Muscle of leg (tissue), 11 donors: ENCODE data around the gene TRAF1. TPM values are rescaled to one million over a fixed set of nuclear protein-coding genes. Genes with fewer than 3 reads are reported as not detected.

Experiments used
- DNase-seq: peaks from one replicate; pipeline ENCODE4 v3.0.0; 2013
- H3K27ac ChIP-seq: one replicate; pipeline ENCODE4 v1.5.1; 2013; ENCODE audit warnings: mild to moderate bottlenecking, low read length, control low read depth
- H3K27me3 ChIP-seq: one replicate; pipeline ENCODE4 v1.6.1; 2013; ENCODE audit warnings: low read length; ENCODE audit not compliant: control insufficient read depth, insufficient read depth
- H3K36me3 ChIP-seq: one replicate; pipeline ENCODE4 v1.6.1; 2013; ENCODE audit warnings: low read length; ENCODE audit not compliant: control insufficient read depth, insufficient read depth
- H3K4me1 ChIP-seq: one replicate; pipeline ENCODE4 v1.6.1; 2013; ENCODE audit warnings: low read length; ENCODE audit not compliant: control insufficient read depth, insufficient read depth
- H3K4me3 ChIP-seq: one replicate; pipeline ENCODE4 v1.5.1; 2013; ENCODE audit warnings: low read length, control low read depth
- H3K9me3 ChIP-seq: replicated peaks from 2 replicates; pipeline ENCODE4 v1.6.1; 2013; ENCODE audit warnings: low read depth, low read length; ENCODE audit not compliant: control insufficient read depth
- WGBS: methylation state at CpG from one replicate; pipeline ENCODE4 v1.1.5; 2013; ENCODE audit warnings: missing lambda C conversion rate; ENCODE audit not compliant: insufficient coverage; 5-methylcytosine and 5-hydroxymethylcytosine counted together
- polyA plus RNA-seq, 8 donors: library from polyadenylated mRNA; unstranded; fragments of 120-200 nt; gene quantifications; one replicate each; pipeline versions ENCODE4 v1.2.1 to v1.2.3, GENCODE V29; 2013; ENCODE audit warnings: inconsistent platforms in 1 of 8, low replicate concordance in 1 of 8; ENCODE audit not compliant: insufficient read length in 8 of 8, insufficient read depth in 1 of 8
- total RNA-seq: library from RNA; stranded (reverse); fragments of 120-200 nt; gene quantifications from one replicate; pipeline ENCODE4 v1.2.4, GENCODE V29; 2013

TRAF1 gene
- total and polyA plus RNA-seq, 9 donors, result 3.1 to 5.2 (median 3.5) TPM

- peak overlapping the region; percentile 77 for H3K27ac ChIP-seq
- WGBS, result 9% methylated on average over 51 of the region's 63 CpGs
Measured at GRCh38 chr9:120894321-120895148, 32.1 kb downstream of the TRAF1 start.

GRCh38 chr9:120893611-120894307, 32.8 kb downstream of the TRAF1 start:
- H3K4me3 ChIP-seq, result no peak overlapping the region
- peaks cover 49% of the 10 kb centered on the region for H3K4me1 ChIP-seq

More at GRCh38 chr9:120894321-120895148, 32.1 kb downstream of the TRAF1 start:
- H3K9me3 ChIP-seq, result no peaks in the 10 kb centered on the region
- no peak overlapping the region for H3K4me3 ChIP-seq
- H3K36me3 ChIP-seq, result no peaks in the 10 kb centered on the region
- peak; percentile 84 for DNase-seq
- H3K4me1 ChIP-seq, result peaks cover 49% of the 10 kb centered on the region
- no peaks in the 10 kb centered on the region for H3K27me3 ChIP-seq

GRCh38 chr9:120892748-120893610, 33.6 kb downstream of the TRAF1 start:
- H3K36me3 ChIP-seq, result no peaks in the 10 kb centered on the region
- H3K9me3 ChIP-seq, result no peaks in the 10 kb centered on the region
- DNase-seq, result no peak
- no peaks in the 10 kb centered on the region for H3K27me3 ChIP-seq
- peak overlapping the region; percentile 77 for H3K27ac ChIP-seq
- H3K4me1 ChIP-seq, result peaks cover 49% of the 10 kb centered on the region
- WGBS, result 64% methylated on average over 3 of the region's 6 CpGs
- H3K4me3 ChIP-seq, result no peak overlapping the region

More at GRCh38 chr9:120893611-120894307, 32.8 kb downstream of the TRAF1 start:
- Histone ChIP-seq H3K9me3 (no peaks in the 10 kb centered on the region), H3K27ac (peak overlapping the region; percentile 77), H3K27me3 (no peaks in the 10 kb centered on the region), H3K36me3 (no peaks in the 10 kb centered on the region)
- WGBS, result 69% methylated on average over 9 of the region's 13 CpGs
- DNase-seq, result peak; percentile 60

- WGBS, result 63% methylated on average over 3 of the region's 15 CpGs
- H3K4me1 ChIP-seq, result peaks cover 44% of the 10 kb centered on the region
- no peak overlapping the region for H3K4me3 ChIP-seq
- peak overlapping the region; percentile 77 for H3K27ac ChIP-seq
- no peaks in the 10 kb centered on the region for H3K27me3 ChIP-seq
- DNase-seq, result peak; percentile 48
- H3K36me3 ChIP-seq, result no peaks in the 10 kb centered on the region
- H3K9me3 ChIP-seq, result no peaks in the 10 kb centered on the region
Measured at GRCh38 chr9:120891884-120892747, 34.5 kb downstream of the TRAF1 start.

GRCh38 chr9:120891245-120891883, 35.2 kb downstream of the TRAF1 start:
- Histone ChIP-seq H3K9me3 (no peaks in the 10 kb centered on the region), H3K4me3 (no peak overlapping the region), H3K27ac (no peak overlapping the region), H3K27me3 (no peaks in the 10 kb centered on the region), H3K4me1 (peaks cover 41% of the 10 kb centered on the region), H3K36me3 (no peaks in the 10 kb centered on the region)
- 68% methylated on average over 2 of the region's 10 CpGs for WGBS
- DNase-seq, result no peak

GRCh38 chr9:120890320-120891244, 36.0 kb downstream of the TRAF1 start:
- Histone ChIP-seq H3K27me3 (no peaks in the 10 kb centered on the region), H3K9me3 (no peaks in the 10 kb centered on the region), H3K27ac (peak overlapping the region; percentile 80), H3K36me3 (no peaks in the 10 kb centered on the region), H3K4me1 (peaks cover 48% of the 10 kb centered on the region), H3K4me3 (no peak overlapping the region)
- DNase-seq, result peak; percentile 91
- 87% methylated on average over 3 of the region's 14 CpGs for WGBS

GRCh38 chr9:120889606-120890271, 36.9 kb downstream of the TRAF1 start:
- DNase-seq, result peak; percentile 53
- H3K4me1 ChIP-seq, result peaks cover 49% of the 10 kb centered on the region
- 87% methylated on average over 1 of the region's 1 CpG for WGBS
- H3K27ac ChIP-seq, result peak overlapping the region; percentile 52
- no peak overlapping the region for H3K4me3 ChIP-seq
- no peaks in the 10 kb centered on the region for H3K27me3 ChIP-seq
- no peaks in the 10 kb centered on the region for H3K9me3 ChIP-seq
- H3K36me3 ChIP-seq, result no peaks in the 10 kb centered on the region

- Histone ChIP-seq H3K27ac (no peak overlapping the region), H3K9me3 (no peaks in the 10 kb centered on the region), H3K27me3 (no peaks in the 10 kb centered on the region), H3K4me1 (peaks cover 41% of the 10 kb centered on the region), H3K4me3 (no peak overlapping the region), H3K36me3 (no peaks in the 10 kb centered on the region)
- no peak for DNase-seq
Measured at GRCh38 chr9:120888626-120889025, 38.0 kb downstream of the TRAF1 start.
